Effector memory CD8-positive, alpha-beta T cell (primary cell): ENCODE data around the gene CRACR2A.

Experiments used
- ATAC-seq: fragments of 150-1000 bp; cut with Tn5 transposase; replicated peaks from 2 replicates; pipeline ENCODE4 v1.10.0; 2021; ENCODE audit warnings: mild to moderate bottlenecking, moderate library complexity
- DNase-seq, 3 experiments: peaks; one replicate each; pipeline ENCODE4 v3.0.0; 2021
- H3K27ac Mint-ChIP-seq, 2 donors: one replicate each; pipeline ENCODE4 v1.8.0; 2022; ENCODE audit warnings: mild to moderate bottlenecking in 2 of 2, mixed read lengths in 2 of 2, moderate library complexity in 2 of 2
- H3K27me3 Mint-ChIP-seq, 2 donors: one replicate each; pipeline ENCODE4 v1.8.0; 2022; ENCODE audit warnings: mixed read lengths in 2 of 2
- H3K36me3 Mint-ChIP-seq: one replicate; pipeline ENCODE4 v1.8.0; 2022; ENCODE audit warnings: mild to moderate bottlenecking, moderate library complexity, mixed read lengths; ENCODE audit not compliant: insufficient read depth
- H3K4me1 Mint-ChIP-seq, 2 donors: one replicate each; pipeline ENCODE4 v1.8.0; 2022; ENCODE audit warnings: low read depth in 2 of 2, mixed read lengths in 2 of 2
- H3K4me3 Mint-ChIP-seq, 2 donors: one replicate each; pipeline ENCODE4 v1.8.0; 2022; ENCODE audit warnings: mild to moderate bottlenecking in 2 of 2, mixed read lengths in 2 of 2, moderate library complexity in 2 of 2
- H3K9me3 Mint-ChIP-seq, 2 donors: one replicate each; pipeline ENCODE4 v1.8.0; 2022; ENCODE audit warnings: mixed read lengths in 2 of 2

CRACR2A gene

GRCh38 chr12:3633396-3633795 is 119.5 kb downstream of the CRACR2A start:
- Mint-ChIP-seq H3K9me3 (no peaks in the 10 kb centered on the region), H3K36me3 (peaks cover 28% of the 10 kb centered on the region), H3K4me3 (no peak overlapping the region), H3K4me1 (peaks cover 0 to 3% of the 10 kb centered on the region in 2 donors), H3K27ac (no peak overlapping the region), H3K27me3 (no peaks in the 10 kb centered on the region)
- ATAC-seq = no peak
- no peak for DNase-seq

GRCh38 chr12:3632754-3633153 is 120.2 kb downstream of the CRACR2A start:
- ATAC-seq (no peak), DNase-seq (no peak)
- Mint-ChIP-seq H3K27me3 (no peaks in the 10 kb centered on the region), H3K36me3 (peaks cover 28% of the 10 kb centered on the region), H3K4me3 (no peak overlapping the region), H3K4me1 (peaks cover 0 to 8% of the 10 kb centered on the region in 2 donors), H3K9me3 (no peaks in the 10 kb centered on the region), H3K27ac (no peak overlapping the region)

GRCh38 chr12:3632256-3632655 is 120.7 kb downstream of the CRACR2A start:
- ATAC-seq (no peak), DNase-seq (no peak)
- H3K4me1 Mint-ChIP-seq = peaks cover 0 to 8% of the 10 kb centered on the region in 2 donors
- H3K27ac Mint-ChIP-seq = peak overlapping the region in 1 of 2 donors; percentile 49
- no peaks in the 10 kb centered on the region for H3K9me3 Mint-ChIP-seq
- H3K36me3 Mint-ChIP-seq = peaks cover 23% of the 10 kb centered on the region
- no peaks in the 10 kb centered on the region for H3K27me3 Mint-ChIP-seq
- no peak overlapping the region for H3K4me3 Mint-ChIP-seq

GRCh38 chr12:3631759-3632158 is 121.2 kb downstream of the CRACR2A start:
- H3K4me1 Mint-ChIP-seq = peaks cover 0 to 8% of the 10 kb centered on the region in 2 donors
- H3K9me3 Mint-ChIP-seq = no peaks in the 10 kb centered on the region
- H3K36me3 Mint-ChIP-seq = peaks cover 22% of the 10 kb centered on the region
- peak overlapping the region in 1 of 2 donors; percentile 49 for H3K27ac Mint-ChIP-seq
- no peak for DNase-seq
- no peaks in the 10 kb centered on the region for H3K27me3 Mint-ChIP-seq
- no peak overlapping the region for H3K4me3 Mint-ChIP-seq
- no peak for ATAC-seq

GRCh38 chr12:3631272-3631637 is 121.7 kb downstream of the CRACR2A start:
- Mint-ChIP-seq H3K4me1 (peaks cover 0 to 8% of the 10 kb centered on the region in 2 donors), H3K9me3 (no peaks in the 10 kb centered on the region), H3K27ac (peak overlapping the region; percentile 35 to 49), H3K27me3 (no peaks in the 10 kb centered on the region), H3K36me3 (peaks cover 17% of the 10 kb centered on the region), H3K4me3 (no peak overlapping the region)
- ATAC-seq = no peak
- no peak for DNase-seq

GRCh38 chr12:3630621-3631271 is 122.2 kb downstream of the CRACR2A start:
- ATAC-seq = no peak
- peak overlapping the region in 1 of 2 donors; percentile 35 for H3K27ac Mint-ChIP-seq

GRCh38 chr12:3630111-3630510 is 122.8 kb downstream of the CRACR2A start:
- no peaks in the 10 kb centered on the region for H3K27me3 Mint-ChIP-seq
- H3K9me3 Mint-ChIP-seq = no peaks in the 10 kb centered on the region
- no peak overlapping the region for H3K27ac Mint-ChIP-seq
- peaks cover 17% of the 10 kb centered on the region for H3K36me3 Mint-ChIP-seq
- no peak overlapping the region for H3K4me3 Mint-ChIP-seq
- DNase-seq = no peak
- ATAC-seq = no peak
- peaks cover 0 to 8% of the 10 kb centered on the region in 2 donors for H3K4me1 Mint-ChIP-seq

More at GRCh38 chr12:3630621-3631271, 122.2 kb downstream of the CRACR2A start:
- Mint-ChIP-seq H3K36me3 (peaks cover 17% of the 10 kb centered on the region), H3K4me3 (no peak overlapping the region), H3K4me1 (peaks cover 0 to 8% of the 10 kb centered on the region in 2 donors), H3K9me3 (no peaks in the 10 kb centered on the region), H3K27me3 (no peaks in the 10 kb centered on the region)
- DNase-seq = no peak

GRCh38 chr12:3629057-3629830 is 123.7 kb downstream of the CRACR2A start:
- Mint-ChIP-seq H3K4me3 (no peak overlapping the region), H3K36me3 (peaks cover 10% of the 10 kb centered on the region), H3K4me1 (peaks cover 0 to 8% of the 10 kb centered on the region in 2 donors), H3K27ac (no peak overlapping the region), H3K27me3 (no peaks in the 10 kb centered on the region), H3K9me3 (no peaks in the 10 kb centered on the region)
- DNase-seq (no peak), ATAC-seq (no peak)

- no peaks in the 10 kb centered on the region for H3K9me3 Mint-ChIP-seq
- no peak for DNase-seq
- H3K36me3 Mint-ChIP-seq = peaks cover 10% of the 10 kb centered on the region
- no peak overlapping the region for H3K27ac Mint-ChIP-seq
- H3K4me1 Mint-ChIP-seq = peaks cover 0 to 8% of the 10 kb centered on the region in 2 donors
- ATAC-seq = no peak
- H3K4me3 Mint-ChIP-seq = no peak overlapping the region
- H3K27me3 Mint-ChIP-seq = no peaks in the 10 kb centered on the region
Measured at GRCh38 chr12:3628629-3629028, 124.3 kb downstream of the CRACR2A start.

GRCh38 chr12:3627336-3627735 is 125.6 kb downstream of the CRACR2A start:
- ATAC-seq = no peak
- H3K27me3 Mint-ChIP-seq = no peaks in the 10 kb centered on the region
- no peak overlapping the region for H3K4me3 Mint-ChIP-seq
- peaks cover 10% of the 10 kb centered on the region for H3K36me3 Mint-ChIP-seq
- no peaks in the 10 kb centered on the region for H3K9me3 Mint-ChIP-seq
- DNase-seq = no peak
- H3K4me1 Mint-ChIP-seq = peaks cover 0 to 8% of the 10 kb centered on the region in 2 donors
- no peak overlapping the region for H3K27ac Mint-ChIP-seq

GRCh38 chr12:3624273-3624672 is 128.6 kb downstream of the CRACR2A start:
- Mint-ChIP-seq H3K36me3 (peaks cover 8% of the 10 kb centered on the region), H3K4me1 (peaks cover 0 to 8% of the 10 kb centered on the region in 2 donors), H3K9me3 (no peaks in the 10 kb centered on the region), H3K27ac (peak overlapping the region in 1 of 2 donors; percentile 46), H3K4me3 (no peak overlapping the region), H3K27me3 (no peaks in the 10 kb centered on the region)
- ATAC-seq (no peak), DNase-seq (no peak)

GRCh38 chr12:3622822-3623690 is 129.9 kb downstream of the CRACR2A start:
- peak overlapping the region in 1 of 2 donors; percentile 46 for H3K27ac Mint-ChIP-seq
- H3K4me3 Mint-ChIP-seq = no peak overlapping the region
- no peaks in the 10 kb centered on the region for H3K9me3 Mint-ChIP-seq
- H3K27me3 Mint-ChIP-seq = no peaks in the 10 kb centered on the region
- peaks cover 8% of the 10 kb centered on the region for H3K36me3 Mint-ChIP-seq
- DNase-seq (no peak), ATAC-seq (no peak)
- H3K4me1 Mint-ChIP-seq = peaks cover 0 to 1% of the 10 kb centered on the region in 2 donors

- Mint-ChIP-seq H3K27me3 (no peaks in the 10 kb centered on the region), H3K9me3 (no peaks in the 10 kb centered on the region), H3K36me3 (peaks cover 8% of the 10 kb centered on the region), H3K4me1 (no peaks in the 10 kb centered on the region), H3K4me3 (no peak overlapping the region), H3K27ac (no peak overlapping the region)
- ATAC-seq (no peak), DNase-seq (no peak)
Measured at GRCh38 chr12:3622021-3622821, 130.7 kb downstream of the CRACR2A start.
